GM12875 (cell line): ENCODE measurements around the gene ZNF488.
A peak's percentile ranks its signal among the peaks of the same experiment; 100 is the strongest.

ENCODE experiments used
- H3K4me3 ChIP-seq: one replicate; pipeline ENCODE4 v1.5.1; 2011; ENCODE audit warnings: low read depth, low read length, control low read depth
- TF ChIP-seq, protein P1 (sequence below): IDR thresholded peaks from 2 replicates; pipeline ENCODE4 v1.5.1; 2011; ENCODE audit warnings: low read depth, mild to moderate bottlenecking, control low read depth, inconsistent platforms, low read length, moderate library complexity, borderline replicate concordance; ENCODE audit not compliant: insufficient read depth

ZNF488 gene

DNA sequence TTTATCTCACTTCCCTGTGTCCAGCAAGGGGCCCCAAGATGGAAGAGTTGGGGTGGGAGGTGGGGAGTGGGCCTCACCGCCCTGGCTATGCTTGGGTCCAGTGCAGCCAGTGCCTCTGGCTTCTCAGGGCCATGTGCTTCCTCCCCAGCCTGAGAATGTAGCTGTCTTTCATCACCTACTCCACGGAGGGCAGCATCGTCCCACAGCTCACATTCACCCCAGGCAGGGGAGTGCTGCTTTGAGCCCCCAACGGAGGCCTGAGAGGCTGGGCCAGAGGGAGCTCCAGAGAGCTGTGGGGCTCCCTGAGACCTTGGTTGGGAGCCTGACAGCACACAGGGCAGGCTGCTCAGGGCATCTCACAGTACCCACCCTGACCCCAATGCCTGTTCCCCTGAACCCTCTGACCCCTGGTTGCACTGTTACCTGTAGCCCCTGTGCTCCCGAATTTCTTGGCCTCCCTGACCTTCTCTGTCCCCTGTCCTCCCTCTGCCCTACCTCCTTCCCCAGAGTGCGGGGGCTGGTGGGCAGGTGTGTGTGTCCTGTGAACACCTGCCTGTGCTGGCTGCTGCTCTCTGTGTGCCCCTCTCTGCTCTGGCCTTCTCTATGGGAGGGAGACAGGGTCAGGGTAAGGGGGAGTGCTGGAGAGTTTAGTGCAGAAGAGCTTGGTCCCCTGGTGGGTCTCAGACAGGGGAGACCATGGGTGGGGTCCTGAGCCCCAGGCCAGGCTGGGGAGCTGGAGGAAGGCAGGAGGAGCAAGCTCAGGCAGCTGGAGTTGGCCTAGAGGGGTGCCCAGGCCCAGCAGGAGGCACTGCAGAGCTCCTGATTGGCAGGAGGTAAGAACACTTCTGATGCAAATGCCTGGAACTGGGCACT, 19.6 kb upstream of the ZNF488 start:
- H3K4me3 ChIP-seq = no peak overlapping the region
- TF ChIP-seq, protein P1, sequence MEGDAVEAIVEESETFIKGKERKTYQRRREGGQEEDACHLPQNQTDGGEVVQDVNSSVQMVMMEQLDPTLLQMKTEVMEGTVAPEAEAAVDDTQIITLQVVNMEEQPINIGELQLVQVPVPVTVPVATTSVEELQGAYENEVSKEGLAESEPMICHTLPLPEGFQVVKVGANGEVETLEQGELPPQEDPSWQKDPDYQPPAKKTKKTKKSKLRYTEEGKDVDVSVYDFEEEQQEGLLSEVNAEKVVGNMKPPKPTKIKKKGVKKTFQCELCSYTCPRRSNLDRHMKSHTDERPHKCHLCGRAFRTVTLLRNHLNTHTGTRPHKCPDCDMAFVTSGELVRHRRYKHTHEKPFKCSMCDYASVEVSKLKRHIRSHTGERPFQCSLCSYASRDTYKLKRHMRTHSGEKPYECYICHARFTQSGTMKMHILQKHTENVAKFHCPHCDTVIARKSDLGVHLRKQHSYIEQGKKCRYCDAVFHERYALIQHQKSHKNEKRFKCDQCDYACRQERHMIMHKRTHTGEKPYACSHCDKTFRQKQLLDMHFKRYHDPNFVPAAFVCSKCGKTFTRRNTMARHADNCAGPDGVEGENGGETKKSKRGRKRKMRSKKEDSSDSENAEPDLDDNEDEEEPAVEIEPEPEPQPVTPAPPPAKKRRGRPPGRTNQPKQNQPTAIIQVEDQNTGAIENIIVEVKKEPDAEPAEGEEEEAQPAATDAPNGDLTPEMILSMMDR = 0 out of 2 replicates have a peak, but pooled peaks have one; percentile 26

DNA sequence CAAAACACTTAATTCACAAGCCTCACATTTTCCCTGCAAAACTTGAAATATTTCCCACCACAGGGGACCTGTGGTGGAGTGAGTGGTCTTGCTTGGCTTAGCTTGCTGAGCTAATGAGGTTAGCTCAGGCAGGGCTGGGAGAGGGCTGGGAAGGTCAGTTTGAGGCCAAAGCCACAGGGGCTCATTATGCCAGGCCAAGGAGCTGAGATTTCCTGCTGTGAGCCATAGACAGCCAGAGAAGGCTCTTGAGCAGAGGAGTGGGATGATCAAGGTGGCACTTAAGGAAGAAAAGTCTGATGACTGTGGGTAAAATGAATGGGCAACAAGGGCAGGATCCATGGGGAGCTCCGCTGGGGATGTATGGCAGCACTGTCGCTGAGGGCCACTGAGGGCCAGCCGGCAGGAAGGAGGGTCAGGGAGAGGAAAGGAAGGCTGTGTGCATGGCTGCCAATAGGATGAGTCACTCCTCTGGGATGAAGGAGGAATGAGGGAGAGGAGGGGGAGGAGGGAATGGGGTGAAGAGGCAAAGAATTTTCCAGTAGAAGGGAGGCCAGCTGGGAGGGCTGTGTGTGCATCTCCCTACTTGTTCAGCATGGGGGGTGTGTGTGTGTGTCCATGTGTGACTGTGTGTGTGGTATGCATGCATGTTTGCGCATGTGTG, 18.7 kb upstream of the ZNF488 start:
- no peak overlapping the region for H3K4me3 ChIP-seq
- TF ChIP-seq, protein P1 = no peak

GRCh38 chr10:47401874-47402640, 18.0 kb upstream of the ZNF488 start:
- TF ChIP-seq, protein P1 = no peak
- H3K4me3 ChIP-seq = no peak overlapping the region

- TF ChIP-seq, protein P1 = no peak
- no peak overlapping the region for H3K4me3 ChIP-seq
Observed at GRCh38 chr10:47401210-47401609, 17.1 kb upstream of the ZNF488 start.

GRCh38 chr10:47400786-47401185, 16.7 kb upstream of the ZNF488 start:
- TF ChIP-seq, protein P1 = no peak
- H3K4me3 ChIP-seq = no peak overlapping the region

GRCh38 chr10:47400251-47400650, 16.2 kb upstream of the ZNF488 start:
- TF ChIP-seq, protein P1 = no peak
- no peak overlapping the region for H3K4me3 ChIP-seq
